ENCODE results near the gene QRFPR. TPM values are rescaled to one million over a fixed set of nuclear protein-coding genes. Genes with fewer than 3 reads are reported as not detected.

Gene QRFPR
- total and polyA plus RNA-seq, 10 of the 15 experiments (the other 5 are each of a cell fraction or from before 2014, with no cell fraction given) = not detected

GRCh38 chr4:121307445-121308327 is 73.1 kb downstream of the QRFPR start (continued):
- no peak for TF ChIP-seq PRDM15 (CRISPR knock-in tag; IDR thresholded peaks at IDR 0.05)
- TF ChIP-seq MEF2B (IDR thresholded peaks at IDR 0.05; ENCODE audit: partially characterized antibody, poor library complexity, severe bottlenecking) = peak; percentile 12
- TF ChIP-seq TCF7 (IDR thresholded peaks at IDR 0.05; ENCODE audit: borderline replicate concordance) = no peak
- peak; percentile 82 for TF ChIP-seq SMC3 (IDR thresholded peaks at IDR 0.05; ENCODE audit: borderline replicate concordance, low read length)
- 0 out of 4 replicates have a peak, but pooled peaks of 1 of the 2 experiments have one; percentile 16 for TF ChIP-seq EP300 (IDR thresholded peaks at IDR 0.05; ENCODE audit: borderline replicate concordance in 1 of 2, control insufficient read depth in 1 of 2, low read depth in 2 of 2, low read length in 2 of 2)
- peak; percentile 36; the same call in 1 of the 2 replicates for TF ChIP-seq EED (IDR thresholded peaks at IDR 0.05; ENCODE audit: low read depth)
- TF ChIP-seq ATF2 (IDR thresholded peaks at IDR 0.05; ENCODE audit: low read length) = peak; percentile 78
- TF ChIP-seq IKZF2 (IDR thresholded peaks at IDR 0.05) = 0 out of 4 replicates have a peak, but pooled peaks of 1 of the 2 experiments have one; percentile 12
- no peak for TF ChIP-seq HDAC6 (IDR thresholded peaks at IDR 0.05; ENCODE audit: unreplicated experiment)
- TF ChIP-seq FOXM1 (IDR thresholded peaks at IDR 0.05; ENCODE audit: low read depth, low read length) = 0 out of 2 replicates have a peak, but pooled peaks have one; percentile 61
- TF ChIP-seq YY1 (IDR thresholded peaks at IDR 0.05; ENCODE audit: low read depth, low read length) = 0 out of 2 replicates have a peak, but pooled peaks have one; percentile 36
- TF ChIP-seq NR2C2 (IDR thresholded peaks at IDR 0.05; ENCODE audit: borderline replicate concordance, control insufficient read depth, insufficient read length, low read depth) = no peak
- peak; percentile 80 to 85 (median 83) for TF ChIP-seq CTCF (IDR thresholded peaks at IDR 0.05 in 2 of 3, conservative IDR thresholded peaks at IDR 0.05 in 1 of 3; ENCODE audit: control insufficient read depth in 2 of 3, extremely low read depth in 1 of 3, insufficient read depth in 1 of 3, low read depth in 3 of 3, low read length in 3 of 3)
- TF ChIP-seq PKNOX1 (IDR thresholded peaks at IDR 0.05) = no peak
- no peak for TF ChIP-seq WRNIP1 (IDR thresholded peaks at IDR 0.05; ENCODE audit: borderline replicate concordance, low read depth, low read length)
- 0 out of 2 replicates have a peak, but pooled peaks have one; percentile 39 for TF ChIP-seq NR2F1 (conservative IDR thresholded peaks at IDR 0.05)
- TF ChIP-seq SP1 (IDR thresholded peaks at IDR 0.05; ENCODE audit: low read depth, low read length) = no peak
- peak; percentile 34; the same call in 1 of the 2 replicates for TF ChIP-seq SMARCA5 (IDR thresholded peaks at IDR 0.05)
- TF ChIP-seq ESRRA (IDR thresholded peaks at IDR 0.05; ENCODE audit: low read length) = peak; percentile 18; the same call in 1 of the 2 replicates

Data from GM12878 (cell line).